T-helper 22 cell (primary cell): ENCODE data around the gene GIPC1.

Experiments used
- DNase-seq: peaks from one replicate; pipeline ENCODE4 v3.0.0-alpha.2; 2020; ENCODE audit warnings: low read depth

GIPC1 gene

GRCh38 chr19:14494411-14494810, 1.5 kb downstream of the GIPC1 start:
- no peak for DNase-seq

- no peak for DNase-seq
Observed at GRCh38 chr19:14492756-14493337, 3.1 kb downstream of the GIPC1 start.

GRCh38 chr19:14487370-14488125, 8.4 kb downstream of the GIPC1 start:
- no peak for DNase-seq

- no peak for DNase-seq
Observed at GRCh38 chr19:14482172-14482941, 13.6 kb downstream of the GIPC1 start.

GRCh38 chr19:14480700-14481079, 15.2 kb downstream of the GIPC1 start:
- DNase-seq: no peak

GRCh38 chr19:14479975-14480699, 15.8 kb downstream of the GIPC1 start:
- no peak for DNase-seq

GRCh38 chr19:14479309-14479974, 16.5 kb downstream of the GIPC1 start:
- no peak for DNase-seq

- no peak for DNase-seq
Observed at GRCh38 chr19:14478113-14478545, 17.8 kb downstream of the GIPC1 start.

- no peak for DNase-seq
Observed at GRCh38 chr19:14477418-14478112, 18.4 kb downstream of the GIPC1 start.

- no peak for DNase-seq
Observed at GRCh38 chr19:14476673-14477401, 19.1 kb downstream of the GIPC1 start.

- DNase-seq: no peak
Observed at GRCh38 chr19:14476327-14476672, 19.6 kb downstream of the GIPC1 start.

- DNase-seq: no peak
Observed at GRCh38 chr19:14475251-14476073, 20.5 kb downstream of the GIPC1 start, which contains the start of gene PTGER1. TSS of gene PTGER1 (minus strand) at chr19:14475354. CDS start at chr19:14474320, 1,034 bp downstream.

GRCh38 chr19:14474827-14475226, 21.1 kb downstream of the GIPC1 start:
- no peak for DNase-seq

- DNase-seq: no peak
Observed at GRCh38 chr19:14473978-14474578, 21.8 kb downstream of the GIPC1 start.

GRCh38 chr19:14473073-14473977, 22.6 kb downstream of the GIPC1 start:
- DNase-seq: no peak

GRCh38 chr19:14472202-14472938, 23.6 kb downstream of the GIPC1 start:
- peak; percentile 48 for DNase-seq

GRCh38 chr19:14471436-14472187, 24.3 kb downstream of the GIPC1 start:
- no peak for DNase-seq
